Activated CD4-positive, CD25-positive, alpha-beta regulatory T cell treated with anti-CD3 and anti-CD28 coated beads, Interleukin-2, amount 50 U/mL, for 16 hours (primary cell): Measurements from ENCODE around the gene FBXO42.
"Not testable (repeated sequence)": the region's sequence is repeated elsewhere in the genome, so short reads cannot be mapped to it uniquely, and the experiment has no call there.

ENCODE experiments used
- DNase-seq: peaks from one replicate; pipeline ENCODE4 v3.0.0-alpha.2; 2020; ENCODE audit warnings: low read depth, low spot score

FBXO42 gene

DNA sequence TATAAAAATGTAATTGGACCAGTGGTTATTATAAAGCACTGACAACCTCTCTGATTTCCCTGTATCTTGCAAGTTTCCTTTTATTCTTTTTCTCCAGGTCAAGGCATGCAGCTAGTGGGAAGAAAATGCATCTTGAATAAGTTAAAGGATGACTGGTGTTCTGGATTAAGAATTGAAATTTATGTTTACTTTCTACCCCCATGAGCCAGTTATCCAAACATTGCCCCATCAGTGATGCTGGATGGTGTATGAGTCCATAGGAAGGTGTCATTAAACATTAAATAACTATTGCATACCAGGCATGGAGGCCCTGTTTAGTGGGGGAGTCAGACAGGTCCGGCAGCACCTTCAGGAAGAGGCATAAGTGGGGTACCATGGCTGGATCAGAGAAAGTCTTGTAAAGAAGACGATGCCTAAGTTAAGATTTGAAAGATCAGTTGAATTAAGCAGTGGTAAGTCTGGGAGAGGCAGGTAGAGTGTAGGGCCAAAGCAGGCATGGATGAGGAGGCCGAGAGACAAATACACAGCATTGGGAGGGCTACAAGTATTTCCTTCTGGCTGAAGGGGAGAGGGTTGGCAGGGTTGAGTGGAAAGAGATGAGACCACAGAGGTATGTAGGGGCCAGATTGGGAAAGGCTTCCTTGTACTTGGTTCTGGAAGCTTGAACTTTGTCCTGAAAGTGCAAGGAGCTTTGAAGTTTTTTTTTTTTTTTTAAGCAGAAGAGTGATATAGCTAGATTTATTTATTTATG lies 20.4 kb upstream of the FBXO42 start:
- no peak for DNase-seq

DNA sequence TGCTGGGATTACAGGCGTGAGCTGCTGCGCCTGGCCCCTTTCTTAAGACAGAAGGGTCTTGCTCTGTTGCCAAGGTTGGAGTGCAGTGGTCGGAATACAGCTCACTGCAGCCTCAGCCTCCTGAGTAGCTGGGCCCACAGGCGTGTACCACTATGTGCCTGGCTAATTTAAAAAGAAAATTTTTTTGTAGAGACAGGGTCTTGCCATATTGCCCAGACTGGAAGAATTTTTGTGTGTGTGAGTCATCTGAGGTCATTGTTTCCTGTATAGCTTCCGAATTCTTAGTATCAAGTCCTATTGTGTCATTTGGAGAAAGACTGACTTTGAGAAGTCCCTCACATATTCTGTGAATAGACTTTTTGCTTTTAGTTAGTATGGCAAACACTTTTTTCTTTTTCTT lies 19.4 kb upstream of the FBXO42 start:
- DNase-seq = no peak

DNA sequence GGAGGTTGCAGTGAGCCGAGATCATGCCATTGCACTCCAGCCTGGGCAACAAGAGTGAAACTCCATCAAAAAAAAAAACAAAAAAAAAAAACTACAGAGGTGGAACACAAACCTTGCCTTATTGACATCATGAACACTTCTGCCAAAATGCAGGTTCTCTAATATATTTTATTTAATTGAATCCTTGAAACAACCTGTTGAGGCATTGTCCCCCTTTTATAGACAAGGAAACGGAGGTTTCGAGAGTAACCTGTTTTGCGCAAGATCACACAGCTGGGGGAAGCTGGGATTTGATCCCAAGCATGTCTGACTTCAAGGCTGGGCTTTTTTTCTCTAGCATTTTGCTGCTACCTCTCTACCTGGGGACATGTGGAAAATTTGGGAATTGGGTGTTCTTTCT lies 17.5 kb upstream of the FBXO42 start:
- DNase-seq = no peak

DNA sequence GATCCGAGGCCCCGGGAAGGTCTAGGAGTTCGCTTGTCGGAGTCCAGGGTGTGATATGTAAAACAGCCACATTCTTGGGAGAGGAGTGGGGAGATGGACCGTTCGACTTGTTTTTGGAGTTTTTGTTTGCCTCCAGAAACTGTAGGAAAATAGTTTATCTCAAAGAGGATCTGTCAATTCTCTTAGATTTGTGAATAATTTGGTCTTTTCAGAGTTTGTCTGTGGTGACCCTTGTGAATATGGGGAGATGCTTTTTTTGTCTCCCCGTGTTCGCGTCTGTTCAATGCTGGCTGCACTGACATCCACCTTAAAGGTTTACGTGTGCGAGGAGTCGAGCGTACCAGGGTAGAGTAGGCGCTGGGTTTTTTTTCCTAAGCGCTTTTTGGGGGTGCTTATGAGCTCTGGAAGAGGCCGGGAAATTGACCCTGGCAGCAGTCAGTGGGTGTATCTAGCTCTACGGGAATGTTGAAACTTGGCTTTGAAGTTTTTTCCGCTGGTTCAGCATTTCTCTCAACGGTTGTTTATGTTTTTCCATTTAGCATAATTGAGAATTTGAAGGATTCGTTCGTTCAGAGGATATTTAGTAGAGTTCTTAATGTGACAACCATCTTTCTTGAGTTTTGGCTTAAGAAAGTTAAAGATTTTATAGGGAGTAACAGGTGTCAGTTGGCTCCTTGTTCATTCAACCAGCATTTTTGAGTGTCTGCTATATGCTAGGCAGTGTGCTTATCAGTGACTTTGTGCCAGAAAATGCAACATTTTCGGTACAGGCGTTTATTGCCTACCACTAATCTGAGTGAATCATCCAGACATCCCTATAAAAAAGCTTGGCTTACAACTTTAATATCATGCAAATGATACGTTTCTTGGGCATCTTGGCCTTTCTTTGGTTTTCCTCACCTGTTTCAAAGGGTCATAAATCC lies 15.9 kb upstream of the FBXO42 start:
- DNase-seq = no peak

DNA sequence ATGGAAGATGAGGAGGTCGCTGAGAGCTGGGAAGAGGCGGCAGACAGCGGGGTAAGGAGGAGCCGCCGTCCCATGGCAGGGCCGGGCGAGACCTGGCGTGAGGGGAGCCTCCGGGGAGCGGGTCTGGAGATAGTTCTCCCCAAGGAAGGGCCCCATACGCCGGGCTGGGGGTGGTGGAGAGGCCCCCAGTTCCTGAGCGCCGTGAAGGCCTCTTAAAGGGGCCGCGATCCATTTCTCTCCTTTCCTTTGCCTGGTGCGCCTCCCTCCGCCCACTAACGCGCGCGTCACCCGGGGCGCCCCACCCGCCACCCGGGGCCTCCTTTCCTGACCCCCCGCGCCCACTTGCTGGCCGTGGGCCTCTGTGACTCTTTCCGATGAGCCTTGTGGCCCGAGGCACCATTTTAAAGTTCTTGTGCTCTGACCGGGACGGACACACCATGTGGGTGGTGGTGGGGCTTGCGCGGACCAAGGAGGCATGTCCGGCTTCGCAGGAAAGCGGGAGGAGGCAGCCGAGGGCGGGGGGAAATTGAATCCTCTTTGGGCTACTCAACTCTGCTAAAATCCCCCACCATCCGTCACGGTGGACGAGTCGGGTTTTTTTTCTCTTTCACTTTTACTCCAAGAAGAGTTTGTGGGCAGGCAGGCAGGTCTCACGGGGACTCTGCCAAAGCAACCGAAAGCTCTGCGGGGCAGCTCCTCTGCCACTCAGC lies 15.1 kb upstream of the FBXO42 start:
- DNase-seq = peak; percentile 66

DNA sequence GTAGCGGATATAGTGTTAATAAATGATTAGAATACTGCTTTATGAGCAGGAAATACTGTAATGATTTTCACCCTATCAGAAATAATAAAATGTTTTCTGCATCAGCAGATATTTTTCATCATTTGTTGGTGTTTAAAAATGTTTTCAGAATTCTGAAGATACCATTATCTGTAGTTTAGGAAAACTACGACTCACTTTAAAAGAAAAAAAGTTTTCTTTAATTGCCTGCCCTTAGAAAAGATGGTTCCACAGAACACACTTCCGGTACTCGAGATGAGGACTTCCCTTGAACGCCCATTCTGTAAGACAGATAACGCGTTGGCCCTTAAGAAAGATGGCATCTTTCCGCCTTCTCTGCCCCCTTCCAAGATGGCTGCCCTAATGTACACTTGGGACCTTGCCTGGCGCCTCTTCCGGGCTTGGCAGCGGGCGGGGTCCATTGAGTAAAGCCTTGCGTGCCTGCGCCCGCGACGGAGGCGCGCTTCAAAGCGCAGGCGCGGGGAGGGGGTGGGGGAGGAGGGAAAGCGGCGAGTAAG lies 14.5 kb upstream of the FBXO42 start, which contains the start of gene SZRD1:
Gene SZRD1 (plus strand): TSS at position 521 of the 536 bp plus-strand sequence. CDS start 16 bp downstream, outside the sequence.
- DNase-seq = peak; percentile 96

DNA sequence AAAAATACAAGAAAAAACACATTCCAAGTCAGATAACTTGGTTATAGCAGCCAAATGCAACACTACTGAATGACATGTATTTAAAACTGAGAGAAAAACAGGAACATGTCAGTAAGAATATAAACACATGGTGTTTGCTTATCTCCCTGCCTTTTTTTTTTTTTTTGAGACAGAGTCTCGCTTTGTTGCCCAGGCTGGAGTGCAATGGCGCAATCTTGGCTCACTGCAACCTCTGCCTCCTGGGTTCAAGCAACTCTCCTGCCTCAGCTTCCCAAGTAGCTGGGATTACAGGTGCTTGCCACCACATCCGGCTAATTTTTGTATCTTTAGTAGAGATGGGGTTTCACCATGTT lies 12.8 kb upstream of the FBXO42 start:
- not testable (repeated sequence) for DNase-seq

DNA sequence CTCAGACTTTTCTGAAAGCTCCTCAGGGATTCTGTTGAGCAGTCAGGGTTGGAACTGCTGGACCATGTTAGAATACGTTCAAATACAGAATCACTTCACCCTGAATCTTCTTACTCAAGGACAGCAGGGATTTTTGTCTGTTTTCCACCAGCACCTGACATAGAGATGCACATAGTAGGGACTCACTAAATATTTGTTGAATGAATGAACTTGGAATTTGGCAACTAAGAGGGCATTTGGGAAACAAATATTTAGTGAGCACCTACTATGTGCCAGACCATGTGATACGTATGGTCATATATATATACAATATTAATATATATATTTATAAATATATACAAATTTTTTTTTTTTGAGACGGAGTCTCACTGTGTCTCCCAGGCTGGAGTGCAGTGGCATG lies 4.6 kb upstream of the FBXO42 start:
- DNase-seq = no peak

DNA sequence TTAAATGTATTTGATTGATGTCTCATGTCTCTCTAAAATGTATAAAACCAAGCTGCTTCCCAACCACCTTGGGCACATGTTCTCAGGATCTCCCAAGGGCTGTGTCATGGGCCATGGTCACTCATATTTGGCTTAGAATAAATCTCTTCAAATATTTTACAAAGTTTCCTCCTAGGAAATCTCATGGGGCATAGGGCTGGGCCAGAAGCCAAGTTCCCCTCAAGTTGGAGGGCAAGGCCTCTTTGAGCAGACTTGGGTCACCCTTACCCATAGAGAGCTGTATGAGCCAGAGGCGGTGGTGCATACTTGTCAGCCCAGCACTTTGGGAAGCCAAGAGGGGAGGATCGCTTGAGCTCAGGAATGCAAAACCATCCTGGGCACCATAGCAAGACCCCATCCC lies 2.3 kb upstream of the FBXO42 start:
- no peak for DNase-seq

DNA sequence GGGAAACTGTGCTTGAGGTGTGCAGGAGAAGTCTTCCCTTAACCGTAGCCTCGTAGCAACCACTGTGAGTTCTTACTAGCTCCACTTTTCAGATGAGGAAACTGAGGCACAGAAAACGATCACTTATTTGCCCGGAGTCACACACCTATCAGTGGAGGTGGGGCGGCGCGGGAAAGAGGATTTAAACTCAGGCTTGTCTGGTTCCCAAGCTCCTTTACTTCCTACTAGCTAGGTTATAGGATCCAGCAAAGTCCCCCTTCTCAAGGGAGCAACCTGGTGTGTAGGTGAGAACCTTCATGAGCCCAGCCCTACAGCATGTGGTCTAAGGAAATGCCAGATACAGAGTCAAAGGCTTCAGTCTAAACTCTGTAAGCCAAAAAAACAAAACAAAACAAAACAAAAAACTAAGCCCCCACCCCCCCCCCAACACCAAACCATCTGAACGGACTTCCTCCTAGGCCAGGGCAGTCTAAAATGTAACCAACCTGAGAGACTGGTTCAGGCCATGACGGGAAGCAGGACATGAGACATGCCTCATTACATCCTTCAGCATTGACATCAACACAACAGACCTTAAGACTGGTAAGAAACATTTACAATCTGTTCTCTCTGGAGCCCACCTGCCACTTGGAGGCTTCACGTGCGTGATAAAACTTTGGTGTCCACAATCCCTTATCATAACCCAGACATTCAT lies 709 bp upstream of the FBXO42 start:
- DNase-seq = no peak

DNA sequence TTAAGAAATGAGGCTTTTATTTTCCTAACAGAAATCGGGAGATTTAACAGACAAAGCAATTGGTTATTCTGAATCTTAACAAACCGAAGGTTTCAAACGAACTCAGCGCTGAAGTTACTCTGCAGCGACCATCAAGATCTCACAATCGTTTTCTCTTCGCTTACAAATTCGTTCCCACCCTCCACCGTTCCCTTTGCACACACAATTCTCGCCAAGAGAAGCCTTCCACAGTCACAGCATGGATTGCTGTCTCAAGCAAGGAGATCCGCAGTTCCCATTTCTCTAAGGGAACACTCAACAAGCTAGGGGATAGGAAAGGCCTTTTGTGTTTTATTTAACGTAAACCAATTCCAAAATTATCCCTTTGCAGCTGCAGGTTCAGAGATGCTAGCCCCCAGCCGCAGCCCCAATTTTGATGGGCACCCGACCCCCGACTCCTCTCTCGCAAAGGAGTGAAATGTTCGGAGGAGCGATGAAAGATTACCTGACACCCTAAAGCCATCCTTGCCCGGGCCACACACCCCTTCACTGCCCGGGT lies 755 bp downstream of the FBXO42 start:
- DNase-seq = no peak

DNA sequence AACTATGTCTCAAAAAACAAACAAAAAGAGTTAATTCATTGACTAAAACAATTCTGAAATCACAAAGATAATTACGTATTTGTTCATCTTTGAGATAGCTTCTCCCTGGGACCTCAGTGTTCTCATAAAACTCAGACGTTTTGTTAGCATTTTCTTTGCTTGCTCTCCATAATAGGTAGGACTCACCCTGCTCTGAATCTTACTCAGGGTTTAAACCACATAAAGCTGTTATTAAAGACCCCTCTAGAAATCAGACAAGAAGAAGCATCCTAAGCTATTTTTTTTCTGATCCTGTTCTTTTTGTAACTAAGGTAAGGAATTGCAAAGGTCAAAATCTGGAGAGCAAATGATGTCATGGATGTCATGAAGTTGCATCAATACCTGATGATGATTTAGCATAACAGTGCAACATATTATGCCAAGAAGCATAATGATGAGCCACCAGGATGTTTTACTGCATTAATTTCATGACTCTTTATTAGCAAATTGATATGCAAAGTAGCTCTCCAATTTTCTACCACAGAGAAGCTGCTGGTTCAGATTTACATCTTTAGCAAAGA lies 2.4 kb downstream of the FBXO42 start:
- no peak for DNase-seq

DNA sequence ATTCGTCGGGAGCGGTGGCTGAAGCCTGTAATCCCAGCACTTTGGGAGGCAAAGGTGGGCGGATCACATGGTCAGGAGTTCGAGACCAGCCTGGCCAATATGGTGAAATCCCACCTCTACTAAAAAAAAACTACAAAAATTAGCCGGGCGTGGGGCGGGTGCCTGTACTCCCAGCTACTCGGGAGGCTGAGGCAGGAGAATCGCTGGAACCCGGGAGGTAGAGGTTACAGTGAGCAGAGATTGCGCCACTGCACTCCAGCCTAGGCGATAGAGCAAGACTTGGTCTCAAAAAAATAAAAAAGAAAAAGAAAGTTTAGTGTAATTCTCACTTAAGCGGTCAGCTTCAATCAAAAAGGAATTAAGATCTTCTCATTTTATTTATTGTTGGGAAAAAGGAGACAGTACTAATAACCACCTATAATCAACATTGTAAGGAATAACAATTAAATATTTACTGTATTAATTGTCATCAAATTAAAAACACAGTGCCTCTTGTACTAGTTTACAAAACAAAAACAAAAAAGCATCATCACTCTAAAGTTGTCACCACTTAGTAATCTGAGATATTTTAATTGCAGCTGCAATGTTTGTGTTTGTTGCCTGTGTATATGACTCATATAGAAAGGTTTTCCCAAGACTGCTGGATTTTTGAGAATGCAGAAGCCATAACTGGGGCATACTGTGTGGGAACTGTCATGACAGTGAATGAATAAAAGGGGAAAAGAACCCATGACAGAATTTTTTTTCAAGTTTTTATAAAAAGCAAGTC lies 3.7 kb downstream of the FBXO42 start:
- DNase-seq = no peak

DNA sequence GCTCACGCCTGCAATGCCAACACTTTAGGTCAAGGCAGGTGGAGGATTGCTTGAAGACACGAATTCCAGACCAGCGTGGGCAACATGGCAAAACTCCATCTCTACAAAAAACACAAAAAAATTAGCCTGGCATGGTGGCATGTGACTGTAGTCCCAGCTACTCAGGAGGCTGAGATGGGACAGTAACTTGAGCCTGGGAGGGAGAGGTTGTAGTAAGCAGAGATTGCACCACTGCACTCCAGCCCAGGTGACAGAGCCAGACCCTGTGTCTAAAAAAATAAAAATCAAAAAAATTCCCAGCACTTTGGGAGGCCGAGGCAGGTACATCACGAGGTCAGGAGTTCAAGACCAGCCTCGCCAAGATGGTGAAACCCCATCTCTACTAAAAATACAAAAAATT lies 9.0 kb downstream of the FBXO42 start:
- not testable (repeated sequence) for DNase-seq

DNA sequence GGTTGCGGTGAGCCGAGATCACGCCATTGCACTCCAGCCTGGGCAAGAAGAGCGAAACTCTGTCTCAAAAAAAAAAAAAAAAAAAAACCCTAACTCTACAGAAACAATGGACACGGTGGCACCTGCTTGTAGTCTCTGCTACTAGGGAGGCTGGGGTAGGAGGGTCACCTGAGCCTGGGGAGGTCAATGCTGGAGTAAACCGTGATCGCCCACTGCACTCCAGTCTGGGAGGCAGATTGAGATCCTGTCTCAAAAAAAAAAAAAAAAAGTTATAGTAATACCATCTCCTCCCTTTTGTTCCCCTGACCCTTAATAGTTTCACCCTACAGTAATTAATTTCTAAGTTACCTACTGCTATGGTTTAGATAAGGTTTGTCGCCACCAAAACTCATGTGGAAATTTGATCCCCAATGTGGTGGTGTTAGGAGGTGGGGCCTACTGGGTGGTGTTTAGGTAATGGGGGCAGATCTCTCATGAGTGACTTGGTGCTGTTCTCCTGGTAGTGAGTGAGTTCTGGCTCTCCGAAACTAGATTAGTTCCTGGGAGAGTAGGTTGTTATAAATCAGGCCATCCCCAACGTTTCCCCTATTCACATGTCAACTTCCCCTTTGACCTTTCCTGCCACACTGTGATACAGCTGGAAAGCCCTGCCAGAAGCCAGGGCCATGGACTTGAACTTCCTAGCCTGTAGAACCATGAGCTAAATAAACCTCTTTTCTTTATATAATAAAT lies 9.8 kb downstream of the FBXO42 start:
- no peak for DNase-seq

DNA sequence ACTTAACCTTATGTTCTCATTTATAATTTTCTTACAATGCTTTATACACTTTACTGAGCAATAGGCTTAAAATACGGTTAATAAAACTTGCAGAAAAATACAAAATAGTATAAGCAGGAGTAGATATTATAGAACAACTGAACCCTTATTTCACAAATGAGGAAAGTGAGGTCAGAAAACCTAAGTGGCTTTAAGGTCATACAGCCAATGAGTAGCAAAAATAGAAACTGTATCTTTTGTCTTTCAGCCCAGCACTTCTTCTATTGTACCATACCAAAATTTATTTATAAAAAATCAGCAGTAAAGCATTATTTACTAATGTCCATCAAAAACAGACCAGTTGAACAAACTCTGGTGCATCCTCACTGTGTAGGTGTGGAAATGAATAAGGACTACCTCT lies 11.6 kb downstream of the FBXO42 start:
- no peak for DNase-seq

DNA sequence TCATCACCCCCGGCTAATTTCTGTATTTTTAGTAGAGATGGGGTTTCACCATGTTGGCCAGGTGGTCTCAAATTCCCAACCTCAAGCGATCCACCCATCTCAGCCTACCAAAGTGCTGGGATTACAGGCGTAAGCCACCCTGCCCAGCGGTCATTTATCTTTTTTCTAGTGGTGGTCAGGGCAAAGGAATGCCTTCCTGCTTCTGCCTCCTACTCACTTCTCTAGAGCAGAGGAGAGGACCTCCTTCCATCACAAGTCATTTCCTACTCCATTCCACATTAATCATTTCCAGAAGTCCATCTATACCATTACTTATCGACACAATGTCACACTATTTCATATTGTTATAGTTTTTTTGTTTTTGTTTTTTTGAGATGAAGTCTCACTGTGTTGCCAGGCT lies 13.3 kb downstream of the FBXO42 start:
- DNase-seq = no peak

DNA sequence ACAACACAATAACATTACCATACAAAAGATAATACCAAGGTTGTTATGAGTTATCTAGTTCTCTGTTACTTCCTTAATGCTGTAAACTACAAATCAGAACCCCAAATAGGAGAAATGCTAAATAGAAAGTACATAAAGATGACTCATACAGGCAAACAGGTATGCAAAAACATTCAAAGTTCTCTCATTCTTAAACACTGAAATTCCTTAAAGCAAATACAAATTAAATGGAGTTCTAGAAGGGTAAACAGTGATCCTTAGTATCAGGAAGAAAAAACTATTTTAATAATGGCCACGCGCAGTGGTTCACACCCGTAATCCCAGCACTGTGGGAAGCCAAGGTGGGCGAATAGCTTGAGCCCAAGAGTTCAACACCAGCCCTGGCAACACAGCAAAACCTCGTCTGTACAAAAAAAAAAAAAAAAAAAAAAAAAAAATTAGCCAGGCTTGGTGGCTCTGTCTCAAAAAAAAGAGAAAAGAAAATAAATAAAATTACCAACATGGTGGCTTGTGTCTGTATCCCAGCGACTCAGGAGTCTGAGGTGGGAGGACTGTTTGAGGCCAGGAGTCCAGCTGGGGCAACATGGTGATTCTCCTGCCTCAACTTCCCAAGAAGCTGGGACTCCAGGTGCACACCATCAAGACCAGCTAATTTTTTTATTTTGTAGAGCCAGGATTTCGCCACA lies 17.5 kb downstream of the FBXO42 start:
- no peak for DNase-seq
